ENCODE measurements around the gene ASCL4. TPM values are rescaled to one million over a fixed set of nuclear protein-coding genes. Genes with fewer than 3 reads are reported as not detected.

The ASCL4 gene
- total RNA-seq, 1 donor from 2014 or later: not detected

DNA sequence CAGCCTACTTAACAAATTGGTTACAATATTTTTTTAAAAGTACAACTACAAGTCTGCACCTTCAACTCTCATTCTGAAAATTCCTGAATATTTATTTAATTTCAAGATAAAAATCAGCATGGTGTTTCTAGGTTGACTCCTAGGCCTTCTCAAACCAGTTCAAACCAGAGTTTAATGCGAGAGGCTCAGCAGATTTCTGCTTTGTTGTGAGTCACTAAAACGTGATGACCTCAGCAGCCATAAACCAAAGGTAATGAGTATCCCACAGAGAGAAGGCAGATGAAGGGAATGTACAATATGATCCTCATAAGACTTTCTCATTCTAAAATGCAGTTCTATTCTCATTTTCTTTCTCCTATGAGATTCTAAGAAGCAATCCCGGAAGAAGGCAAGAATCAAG, 15.1 kb upstream of the ASCL4 start:
- DNase-seq (ENCODE audit: low spot score): no peak
- H3K4me1 Mint-ChIP-seq (ENCODE audit: unreplicated experiment): peaks cover 11% of the 10 kb centered on the region
- peaks cover 5% of the 10 kb centered on the region for H3K36me3 Mint-ChIP-seq (ENCODE audit: low read depth, unreplicated experiment)
- no peak overlapping the region for H3K27ac Mint-ChIP-seq (ENCODE audit: unreplicated experiment)
- no peaks in the 10 kb centered on the region for H3K9me3 Mint-ChIP-seq (ENCODE audit: unreplicated experiment)
- H3K27me3 Mint-ChIP-seq (ENCODE audit: unreplicated experiment): no peaks in the 10 kb centered on the region
- peak overlapping the region; percentile 96 for H3K4me3 Mint-ChIP-seq (ENCODE audit: unreplicated experiment)
- TF ChIP-seq, protein P1, sequence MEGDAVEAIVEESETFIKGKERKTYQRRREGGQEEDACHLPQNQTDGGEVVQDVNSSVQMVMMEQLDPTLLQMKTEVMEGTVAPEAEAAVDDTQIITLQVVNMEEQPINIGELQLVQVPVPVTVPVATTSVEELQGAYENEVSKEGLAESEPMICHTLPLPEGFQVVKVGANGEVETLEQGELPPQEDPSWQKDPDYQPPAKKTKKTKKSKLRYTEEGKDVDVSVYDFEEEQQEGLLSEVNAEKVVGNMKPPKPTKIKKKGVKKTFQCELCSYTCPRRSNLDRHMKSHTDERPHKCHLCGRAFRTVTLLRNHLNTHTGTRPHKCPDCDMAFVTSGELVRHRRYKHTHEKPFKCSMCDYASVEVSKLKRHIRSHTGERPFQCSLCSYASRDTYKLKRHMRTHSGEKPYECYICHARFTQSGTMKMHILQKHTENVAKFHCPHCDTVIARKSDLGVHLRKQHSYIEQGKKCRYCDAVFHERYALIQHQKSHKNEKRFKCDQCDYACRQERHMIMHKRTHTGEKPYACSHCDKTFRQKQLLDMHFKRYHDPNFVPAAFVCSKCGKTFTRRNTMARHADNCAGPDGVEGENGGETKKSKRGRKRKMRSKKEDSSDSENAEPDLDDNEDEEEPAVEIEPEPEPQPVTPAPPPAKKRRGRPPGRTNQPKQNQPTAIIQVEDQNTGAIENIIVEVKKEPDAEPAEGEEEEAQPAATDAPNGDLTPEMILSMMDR (IDR thresholded peaks at IDR 0.05; ENCODE audit: unreplicated experiment): no peak

DNA sequence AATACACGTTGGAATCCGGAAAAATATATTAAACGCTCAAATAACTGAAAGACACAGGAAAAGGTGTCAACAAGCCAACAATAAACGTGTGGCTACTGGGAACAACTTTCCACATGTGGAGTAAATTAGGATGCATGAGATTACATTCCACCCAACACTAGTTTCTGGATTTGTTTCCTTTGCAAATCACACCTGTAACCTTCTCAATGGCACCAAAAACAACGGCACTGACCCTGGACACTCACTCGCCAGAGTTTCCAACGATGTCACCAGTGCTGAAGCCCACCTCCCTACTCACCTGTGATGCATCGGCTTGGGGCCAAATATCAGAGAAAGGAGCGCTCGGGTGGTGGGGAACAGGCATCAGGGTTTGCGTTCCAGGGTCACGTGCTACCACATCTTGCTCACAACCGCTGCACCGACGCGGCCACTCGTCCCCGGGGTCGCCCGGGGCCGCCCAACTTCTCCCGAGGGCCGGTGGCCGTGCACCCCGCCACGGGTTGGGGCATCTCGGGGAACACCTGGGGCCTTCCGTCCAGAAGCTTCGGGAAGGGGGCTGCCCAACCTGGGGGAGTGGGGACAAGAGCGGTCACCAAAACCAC, 14.2 kb upstream of the ASCL4 start:
- H3K4me1 Mint-ChIP-seq (ENCODE audit: unreplicated experiment): peaks cover 11% of the 10 kb centered on the region

DNA sequence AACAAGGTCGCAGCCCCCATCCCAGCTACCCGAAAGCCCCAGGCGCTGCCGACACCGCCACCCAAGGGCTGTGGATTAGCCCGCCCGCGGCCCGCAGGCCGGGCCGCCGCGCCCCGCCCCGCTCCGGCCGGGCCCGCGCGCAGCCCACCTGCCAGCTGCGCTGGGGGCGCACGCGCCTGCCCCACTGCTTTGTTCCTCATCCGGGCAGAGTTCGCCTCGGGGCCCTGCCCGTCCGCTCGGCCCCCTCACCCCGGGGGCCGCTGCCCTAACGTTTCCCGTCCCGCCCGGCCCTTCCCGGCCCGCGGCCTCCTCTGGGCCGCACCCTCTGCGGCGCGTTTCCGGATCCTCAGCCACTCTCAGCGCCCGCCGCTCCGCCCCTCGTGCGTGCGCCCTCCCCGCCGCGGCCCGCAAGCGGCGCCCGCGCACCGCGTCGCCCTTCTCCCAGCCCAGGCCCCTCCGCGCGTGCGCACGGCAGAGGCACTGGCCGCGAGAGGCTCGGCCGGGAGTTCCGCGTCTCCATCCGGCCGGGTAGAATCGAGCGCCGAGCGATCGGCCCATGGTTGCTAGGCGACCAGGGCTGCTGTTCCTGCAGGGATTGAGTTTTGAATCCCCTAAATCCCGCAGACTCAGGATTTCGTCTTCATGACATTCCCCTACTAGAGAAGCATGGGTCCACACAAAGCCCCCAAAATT, 13.5 kb upstream of the ASCL4 start, which contains the start of gene PRDM4:
Gene PRDM4, minus strand, starts transcription at position 329 of the 693 bp plus-strand sequence. CDS start 622 bp downstream, outside the sequence.
- H3K36me3 Mint-ChIP-seq (ENCODE audit: low read depth, unreplicated experiment): peaks cover 5% of the 10 kb centered on the region
- no peaks in the 10 kb centered on the region for H3K9me3 Mint-ChIP-seq (ENCODE audit: unreplicated experiment)
- DNase-seq (ENCODE audit: low spot score): peak; percentile 98
- peak within 1 kb of the TSS; percentile 91 for H3K27ac Mint-ChIP-seq (ENCODE audit: unreplicated experiment)
- TF ChIP-seq, protein P1 (IDR thresholded peaks at IDR 0.05; ENCODE audit: unreplicated experiment): peak; percentile 60
- peak within 1 kb of the TSS; percentile 96 for H3K4me3 Mint-ChIP-seq (ENCODE audit: unreplicated experiment)
- peaks cover 11% of the 10 kb centered on the region for H3K4me1 Mint-ChIP-seq (ENCODE audit: unreplicated experiment)
- H3K27me3 Mint-ChIP-seq (ENCODE audit: unreplicated experiment): no peaks in the 10 kb centered on the region

More for the DNA sequence above, 14.2 kb upstream of the ASCL4 start:
- Mint-ChIP-seq H3K27me3 (ENCODE audit: unreplicated experiment) (no peaks in the 10 kb centered on the region), H3K36me3 (ENCODE audit: low read depth, unreplicated experiment) (peaks cover 5% of the 10 kb centered on the region), H3K9me3 (ENCODE audit: unreplicated experiment) (no peaks in the 10 kb centered on the region), H3K4me3 (ENCODE audit: unreplicated experiment) (peak overlapping the region; percentile 96), H3K27ac (ENCODE audit: unreplicated experiment) (peak overlapping the region; percentile 91)
- TF ChIP-seq, protein P1 (IDR thresholded peaks at IDR 0.05; ENCODE audit: unreplicated experiment): no peak
- DNase-seq (ENCODE audit: low spot score): peak; percentile 28

DNA sequence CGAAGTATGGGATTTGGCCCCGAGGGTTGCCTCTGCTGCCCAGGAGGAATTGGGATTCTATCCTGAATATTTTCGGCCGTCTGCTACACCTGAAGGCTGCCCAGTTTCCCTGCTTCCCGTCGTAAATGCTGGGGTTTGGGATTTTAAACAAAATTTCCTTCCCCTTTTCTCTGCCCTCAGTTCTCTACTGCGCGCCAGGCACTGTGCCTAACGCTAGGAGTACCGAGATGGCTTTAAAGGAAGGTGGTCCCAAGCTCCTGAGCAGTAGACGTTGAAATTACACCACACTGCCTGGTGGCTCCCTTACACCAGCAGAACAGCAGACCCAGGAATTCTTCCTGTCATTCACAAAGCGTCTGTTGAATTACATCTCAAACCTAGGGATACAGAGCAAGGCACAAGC, 13.0 kb upstream of the ASCL4 start:
- Mint-ChIP-seq H3K36me3 (ENCODE audit: low read depth, unreplicated experiment) (peaks cover 3% of the 10 kb centered on the region), H3K27me3 (ENCODE audit: unreplicated experiment) (no peaks in the 10 kb centered on the region), H3K4me3 (ENCODE audit: unreplicated experiment) (peak overlapping the region; percentile 90), H3K4me1 (ENCODE audit: unreplicated experiment) (peaks cover 11% of the 10 kb centered on the region), H3K9me3 (ENCODE audit: unreplicated experiment) (no peaks in the 10 kb centered on the region), H3K27ac (ENCODE audit: unreplicated experiment) (peak overlapping the region; percentile 86)
- peak; percentile 12 for DNase-seq (ENCODE audit: low spot score)
- TF ChIP-seq, protein P1 (IDR thresholded peaks at IDR 0.05; ENCODE audit: unreplicated experiment): no peak

DNA sequence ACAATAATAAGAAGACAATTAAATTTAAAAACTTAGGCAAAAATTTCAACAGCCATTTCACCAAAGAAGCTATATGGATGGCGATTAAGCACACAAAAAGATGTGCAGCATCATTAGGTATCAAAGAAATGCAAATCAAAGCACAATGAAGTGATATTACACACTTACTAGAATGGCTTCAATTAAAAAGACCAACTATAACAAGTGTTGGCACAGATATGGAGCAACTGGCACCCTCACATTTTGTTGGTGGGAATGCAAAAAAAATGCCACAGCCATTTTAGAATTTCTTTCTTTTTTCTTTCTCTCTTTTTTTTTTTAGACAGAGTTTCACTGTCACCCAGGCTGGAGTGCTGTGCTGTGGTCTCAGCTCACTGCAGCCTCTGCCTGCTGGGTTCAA, 11.6 kb upstream of the ASCL4 start:
- H3K27me3 Mint-ChIP-seq (ENCODE audit: unreplicated experiment): no peaks in the 10 kb centered on the region

More for the DNA sequence above, 11.6 kb upstream of the ASCL4 start:
- Mint-ChIP-seq H3K4me3 (ENCODE audit: unreplicated experiment) (no peak overlapping the region), H3K27ac (ENCODE audit: unreplicated experiment) (no peak overlapping the region), H3K9me3 (ENCODE audit: unreplicated experiment) (no peaks in the 10 kb centered on the region), H3K4me1 (ENCODE audit: unreplicated experiment) (peaks cover 11% of the 10 kb centered on the region), H3K36me3 (ENCODE audit: low read depth, unreplicated experiment) (no peaks in the 10 kb centered on the region)
- DNase-seq (ENCODE audit: low spot score): no peak
- TF ChIP-seq, protein P1 (IDR thresholded peaks at IDR 0.05; ENCODE audit: unreplicated experiment): no peak

All from endothelial cell (in vitro differentiated cells).